GM12878 (cell line): Measurements from ENCODE around the gene EML3. TPM values are rescaled to one million over a fixed set of nuclear protein-coding genes. Genes with fewer than 3 reads are reported as not detected.

Experiments used
- ATAC-seq: fragments of 200-7000 bp; cut with Tn5 transposase; 3 replicates; pipeline ENCODE4 v1.9.1; 2020; ENCODE audit warnings: mild to moderate bottlenecking, moderate library complexity
- BruUV-seq: library from RNA; stranded (reverse); fragments of 400-500 nt; replicated peaks from 2 replicates; lab custom pipeline; 2021; lab: Mats Ljungman, UMichigan
- CTCF ChIA-PET: fragments of 300-600 bp; sonication (Branson Sonifier 250); formaldehyde crosslinking; extraction: SDS; loops from one replicate; lab custom pipeline; 2021; ENCODE audit warnings: inconsistent platforms; lab: Yijun Ruan, JAX
- POLR2A ChIA-PET: fragments of 350-600 bp; formaldehyde crosslinking; extraction: SDS; loops from one replicate; lab custom pipeline; 2021; ENCODE audit warnings: inconsistent platforms; lab: Charles Lee
- RAD21 ChIA-PET: fragments of 300-600 bp; sonication (Branson Sonifier 250); formaldehyde crosslinking; loops from one replicate; lab custom pipeline; 2023; ENCODE audit warnings: antibody characterized with exemption; ENCODE audit not compliant: unreplicated experiment; lab: Charles Lee
- SMC1A ChIA-PET: fragments of 300-600 bp; sonication (Branson Sonifier 250); formaldehyde crosslinking; loops from one replicate; lab custom pipeline; 2023; ENCODE audit not compliant: unreplicated experiment, uncharacterized antibody; lab: Charles Lee
- DNase-seq: peaks from one replicate; pipeline ENCODE4 v3.0.0-alpha.2; 2011; ENCODE audit warnings: low read depth, low spot score
- FAIRE-seq: peaks from 3 replicates; lab custom pipeline; 2011; peaks lifted over from hg19 to GRCh38; lab: Jason Lieb, UNC
- H2AFZ ChIP-seq: 2 replicates; pipeline ENCODE4 v1.6.0; 2011; ENCODE audit warnings: low read depth, low read length, control low read depth; ENCODE audit not compliant: control insufficient read depth
- H3K27ac ChIP-seq: 2 replicates; pipeline ENCODE4 v1.5.1; 2011; ENCODE audit warnings: control low read depth; ENCODE audit not compliant: control insufficient read depth, insufficient read depth
- H3K27me3 ChIP-seq, 2 experiments: replicated peaks in 1 of 2; 2 replicates each; pipeline versions ENCODE4 v1.6.0 to v1.6.1; 2011; ENCODE audit warnings: low read length in 1 of 2; ENCODE audit not compliant: control insufficient read depth in 2 of 2, insufficient read depth in 2 of 2
- H3K36me3 ChIP-seq, 2 experiments: 2 replicates each; pipeline ENCODE4 v1.5.1; 2011; ENCODE audit warnings: low read length in 1 of 2; ENCODE audit not compliant: control insufficient read depth in 2 of 2, insufficient read depth in 2 of 2
- H3K4me1 ChIP-seq: 2 replicates; pipeline ENCODE4 v1.6.1; 2011; ENCODE audit warnings: mild to moderate bottlenecking, low read length, moderate library complexity, mixed read lengths; ENCODE audit not compliant: control insufficient read depth, insufficient read depth
- H3K4me2 ChIP-seq: 2 replicates; pipeline ENCODE4 v1.6.0; 2011; ENCODE audit warnings: control low read depth; ENCODE audit not compliant: control insufficient read depth, insufficient read depth
- H3K4me3 ChIP-seq: fragments of 200-600 bp; sonication (generic); 2 replicates; pipeline ENCODE4 v1.5.1; 2016
- H3K79me2 ChIP-seq: 2 replicates; pipeline ENCODE4 v1.6.0; 2011; ENCODE audit warnings: low read length; ENCODE audit not compliant: control insufficient read depth, insufficient read depth
- H3K9ac ChIP-seq: 2 replicates; pipeline ENCODE4 v1.8.0; 2011; ENCODE audit warnings: low read length, control low read depth, mixed read lengths; ENCODE audit not compliant: control insufficient read depth, insufficient read depth
- H3K9me3 ChIP-seq: replicated peaks from 3 replicates; pipeline ENCODE4 v1.5.1; 2011; ENCODE audit warnings: mild to moderate bottlenecking, low read length; ENCODE audit not compliant: control insufficient read depth, insufficient read depth
- H4K20me1 ChIP-seq: 2 replicates; pipeline ENCODE4 v1.6.0; 2011; ENCODE audit not compliant: control insufficient read depth, insufficient read depth
- BACH1 ChIP-seq: fragments of 450-650 bp; IDR thresholded peaks from 2 replicates; pipeline ENCODE4 v1.6.1; 2017; ENCODE audit warnings: mild to moderate bottlenecking, borderline replicate concordance
- CBFB ChIP-seq: IDR thresholded peaks from 2 replicates; pipeline ENCODE4 v1.6.1; 2016; ENCODE audit warnings: antibody characterized with exemption, low read depth
- CEBPZ ChIP-seq: fragments of 150-350 bp; IDR thresholded peaks from 2 replicates; pipeline ENCODE4 v1.6.1; 2016; ENCODE audit warnings: low read depth, low read length
- E2F4 ChIP-seq: IDR thresholded peaks from 2 replicates; pipeline ENCODE4 v1.6.1; 2012; ENCODE audit warnings: low read depth, low read length, improper control_type of control experiment
- E2F8 ChIP-seq: fragments of 450-650 bp; IDR thresholded peaks from 2 replicates; pipeline ENCODE4 v1.6.1; 2018; ENCODE audit warnings: mild to moderate bottlenecking, low read depth, moderate library complexity; ENCODE audit not compliant: partially characterized antibody
- EGR1 ChIP-seq, 2 experiments: IDR thresholded peaks; 1 replicate in 1 of 2; 2 replicates in 1 of 2; pipeline ENCODE4 v1.6.1; 2011 to 2012; ENCODE audit warnings: low read depth in 2 of 2, low read length in 2 of 2, borderline replicate concordance in 1 of 2, mild to moderate bottlenecking in 1 of 2, moderate library complexity in 1 of 2
- EZH2 ChIP-seq: IDR thresholded peaks from 2 replicates; pipeline ENCODE4 v1.6.1; 2012; ENCODE audit warnings: low read depth, mild to moderate bottlenecking, control low read depth, inconsistent platforms, low read length, borderline replicate concordance; ENCODE audit not compliant: control insufficient read depth
- KDM1A ChIP-seq: fragments of 200-600 bp; sonication (generic); IDR thresholded peaks from 2 replicates; pipeline ENCODE4 v1.6.1; 2016; ENCODE audit warnings: borderline replicate concordance
- MYC ChIP-seq: IDR thresholded peaks from 2 replicates; pipeline ENCODE4 v1.6.1; 2011; ENCODE audit warnings: mild to moderate bottlenecking, low read length, moderate library complexity, inconsistent platforms; ENCODE audit not compliant: insufficient read depth, insufficient replicate concordance, insufficient read length, severe bottlenecking
- NRF1 ChIP-seq: conservative IDR thresholded peaks from 2 replicates; pipeline ENCODE4 v1.6.1; 2011; ENCODE audit warnings: mild to moderate bottlenecking, low read depth, low read length, improper control_type of control experiment
- RBBP5 ChIP-seq: fragments of 200-600 bp; sonication (generic); conservative IDR thresholded peaks from 2 replicates; pipeline ENCODE4 v1.6.1; 2016
- RUNX3 ChIP-seq: IDR thresholded peaks from 2 replicates; pipeline ENCODE4 v1.6.1; 2012; ENCODE audit warnings: low read length, inconsistent platforms
- SMC3 ChIP-seq: IDR thresholded peaks from 2 replicates; pipeline ENCODE4 v1.6.1; 2011; ENCODE audit warnings: low read length, improper control_type of control experiment, borderline replicate concordance
- SREBF1 ChIP-seq: IDR thresholded peaks from 2 replicates; pipeline ENCODE4 v1.6.1; 2012; ENCODE audit warnings: mild to moderate bottlenecking, low read length
- STAT1 ChIP-seq: fragments of 450-650 bp; conservative IDR thresholded peaks from 2 replicates; pipeline ENCODE4 v1.6.1; 2014; ENCODE audit warnings: antibody characterized with exemption, mild to moderate bottlenecking
- STAT3 ChIP-seq: IDR thresholded peaks from 2 replicates; pipeline ENCODE4 v1.6.1; 2011; ENCODE audit warnings: low read depth, low read length, improper control_type of control experiment
- WGBS: methylation state at CpG from one replicate; pipeline ENCODE4 v1.1.6; 2016; ENCODE audit warnings: low lambda C conversion rate; ENCODE audit not compliant: insufficient replicate concordance, insufficient coverage; ENCODE audit errors: missing lambda C conversion rate; 5-methylcytosine and 5-hydroxymethylcytosine counted together
- in situ Hi-C: fragments of 300-500 bp; cut with MboI; formaldehyde crosslinking; loops from 9 replicates; pipeline ENCODE4 v1.14.3; 2018; ENCODE audit warnings: mixed read lengths
- intact Hi-C: fragments of 100-400 bp; cut with micrococcal nuclease; formaldehyde crosslinking; loops from one replicate; pipeline ENCODE4 v1.14.2; 2022; ENCODE audit not compliant: unreplicated experiment
- polyA plus RNA-seq, 11 experiments: library from polyadenylated mRNA; depleted of rRNA in 4 of 11; unstranded in 6 of 11; stranded (reverse) in 5 of 11; fragments of >200 nt; fragmentation: Nextera tagmentation in 4 of 11; fragmentation: Illumina TruSeq in 1 of 11; extraction: Ambion mirVana in 4 of 11; extraction: Trizol in 1 of 11; gene quantifications; 1 replicate in 1 of 11; 2 replicates in 10 of 11; pipeline versions ENCODE4 v1.2.1 to v1.2.3, GENCODE V29; 2011 to 2016; ENCODE audit warnings: inconsistent platforms in 2 of 11, missing spikeins in 2 of 11, low read depth in 1 of 11
- total RNA-seq, 4 experiments: library from RNA; depleted of rRNA in 3 of 4; stranded (reverse); fragments of >200 nt in 3 of 4; fragmentation: Illumina TruSeq in 1 of 4; extraction: Trizol in 1 of 4; gene quantifications; 2 replicates each; pipeline versions ENCODE4 v1.2.1 to v1.2.3, GENCODE V29; 2013 to 2021

EML3 gene
- total and polyA plus RNA-seq, 10 of the 15 experiments (the other 5 are each of a cell fraction or from before 2014, with no cell fraction given), result 0.58 to 82.5 (median 24.8) TPM

- Histone ChIP-seq H3K27me3 (no peaks in the 10 kb centered on the region), H4K20me1 (no peaks in the 10 kb centered on the region), H3K9ac (no peak overlapping the region), H3K36me3 (peaks cover 0 to 3% of the 10 kb centered on the region in 2 experiments; a peak in 2 of 4 replicates), H3K79me2 (no peaks in the 10 kb centered on the region), H3K27ac (0 out of 2 replicates have a peak overlapping the region, but pooled peaks have one; percentile 56), H2AFZ (no peak overlapping the region), H3K4me1 (peaks cover 83% of the 10 kb centered on the region), H3K4me2 (no peak overlapping the region), H3K4me3 (no peak overlapping the region), H3K9me3 (no peaks in the 10 kb centered on the region)
- ChIA-PET POLR2A (interaction anchor here (0.6 to 11.4 kb wide), 3 partner anchors 11 to 38 kb away, joined by 3 to 188 read pairs (median 4); partner anchors contain the start of genes AHNAK and TUT1), SMC1A (interaction anchor here (0.6 to 11.4 kb wide), 4 partner anchors 11 to 111 kb away, joined by 3 to 212 read pairs (median 4); partner anchors contain the start of gene B3GAT3), CTCF (interaction anchor here (0.7 to 4.9 kb wide), 3 partner anchors 8 to 129 kb away, joined by 3 to 52 read pairs (median 3); no protein-coding TSS in a partner anchor), RAD21 (interaction anchor here (1.2 to 13.9 kb wide), 3 partner anchors 11 to 54 kb away, joined by 3 to 313 read pairs (median 19); partner anchors contain the start of genes AHNAK and EEF1G)
- no peak for FAIRE-seq
- 95% methylated on average over 8 of the region's 8 CpGs for WGBS
- ATAC-seq, result no peak
- no peak for TF ChIP-seq SREBF1
- no peak for TF ChIP-seq RBBP5
- no peak for TF ChIP-seq EZH2
- no peak for TF ChIP-seq CEBPZ
- TF ChIP-seq BACH1, result no peak
- TF ChIP-seq CBFB, result no peak
- TF ChIP-seq KDM1A, result no peak
- TF ChIP-seq EGR1 (IDR thresholded peaks at IDR 0.05; ENCODE audit: borderline replicate concordance in 1 of 2, low read depth in 2 of 2, low read length in 2 of 2), result no peak
- no peak for TF ChIP-seq RUNX3
- TF ChIP-seq STAT1, result no peak
- no peak for TF ChIP-seq MYC
- TF ChIP-seq E2F4, result no peak
- TF ChIP-seq NRF1, result no peak
- TF ChIP-seq STAT3, result no peak
- TF ChIP-seq SMC3, result no peak
- no peak for TF ChIP-seq E2F8
- in situ Hi-C loops, result loop anchor here (10.0 kb wide), 1 partner anchor 129 kb away; no protein-coding TSS in a partner anchor
- intact Hi-C loops, result no loop called here
- no TSS peak for BruUV-seq
- DNase-seq, result no peak
Measured at GRCh38 chr11:62553839-62554361, 58.7 kb downstream of the EML3 start.
